ENCODE data around the gene PCDHB6.
"Not testable (repeated sequence)": the region's sequence is repeated elsewhere in the genome, so short reads cannot be mapped to it uniquely, and the experiment has no call there.

Gene PCDHB6

DNA sequence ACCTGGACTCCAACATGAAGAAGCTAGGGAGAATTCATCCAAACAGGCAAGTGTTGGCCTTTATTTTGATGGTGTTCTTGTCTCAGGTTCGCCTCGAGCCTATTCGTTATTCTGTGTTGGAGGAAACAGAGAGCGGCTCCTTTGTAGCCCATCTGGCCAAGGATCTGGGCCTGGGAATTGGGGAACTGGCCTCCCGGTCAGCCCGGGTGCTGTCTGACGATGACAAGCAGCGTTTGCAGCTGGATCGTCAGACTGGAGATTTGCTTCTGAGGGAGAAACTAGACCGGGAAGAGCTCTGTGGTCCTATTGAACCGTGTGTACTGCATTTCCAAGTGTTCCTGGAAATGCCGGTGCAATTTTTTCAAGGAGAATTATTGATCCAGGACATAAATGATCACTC lies 27.9 kb upstream of the PCDHB6 start:
- no peaks in the 10 kb centered on the region for H3K27me3 ChIP-seq (replicated peaks; ENCODE audit: insufficient read depth, low read length)
- no peaks in the 10 kb centered on the region for H3K36me3 ChIP-seq (replicated peaks; ENCODE audit: insufficient read depth, low read length)
- no peaks in the 10 kb centered on the region for H3K79me2 ChIP-seq (ENCODE audit: low read length)
- H4K20me1 ChIP-seq (ENCODE audit: insufficient read depth, low read length) = no peaks in the 10 kb centered on the region
- no peak for TF ChIP-seq EZH2phosphoT487 (IDR thresholded peaks at IDR 0.05; ENCODE audit: low read length)
- TF ChIP-seq CTCF (IDR thresholded peaks at IDR 0.05; ENCODE audit: low read length) = no peak
- no peak for TF ChIP-seq EZH2 (optimal IDR thresholded peaks at IDR 0.05; ENCODE audit: low read depth, low read length)
- no peak overlapping the region for H3K4me3 ChIP-seq (ENCODE audit: low read length)
- no peaks in the 10 kb centered on the region for H3F3A ChIP-seq (ENCODE audit: insufficient read depth, low read length)
- no peaks in the 10 kb centered on the region for H3K4me1 ChIP-seq (ENCODE audit: low read length)
- DNase-seq = no peak
- H3K9me2 ChIP-seq (replicated peaks; ENCODE audit: insufficient read depth, low read length) = no peaks in the 10 kb centered on the region
- H3K9me3 ChIP-seq (replicated peaks; ENCODE audit: insufficient read depth, low read length) = no peaks in the 10 kb centered on the region; the same call in 1 of the 2 replicates
- no peak overlapping the region for H3K9ac ChIP-seq (ENCODE audit: low read length)
- no peak overlapping the region for H3K27ac ChIP-seq (ENCODE audit: low read length)
- H3K4me2 ChIP-seq (ENCODE audit: low read depth, low read length) = no peak overlapping the region
- H2AFZ ChIP-seq (ENCODE audit: low read length) = no peak overlapping the region

GRCh38 chr5:141123396-141124135 lies 26.3 kb upstream of the PCDHB6 start:
- not testable (repeated sequence) for H3K27me3 ChIP-seq (replicated peaks; ENCODE audit: insufficient read depth, low read length); H3K9ac ChIP-seq (ENCODE audit: low read length); H4K20me1 ChIP-seq (ENCODE audit: insufficient read depth, low read length); H3F3A ChIP-seq (ENCODE audit: insufficient read depth, low read length); H3K36me3 ChIP-seq (replicated peaks; ENCODE audit: insufficient read depth, low read length); H3K79me2 ChIP-seq (ENCODE audit: low read length); H3K27ac ChIP-seq (ENCODE audit: low read length); H3K4me2 ChIP-seq (ENCODE audit: low read depth, low read length); H3K9me3 ChIP-seq (replicated peaks; ENCODE audit: insufficient read depth, low read length); H3K9me2 ChIP-seq (replicated peaks; ENCODE audit: insufficient read depth, low read length); H3K4me3 ChIP-seq (ENCODE audit: low read length); H2AFZ ChIP-seq (ENCODE audit: low read length); H3K4me1 ChIP-seq (ENCODE audit: low read length); DNase-seq

DNA sequence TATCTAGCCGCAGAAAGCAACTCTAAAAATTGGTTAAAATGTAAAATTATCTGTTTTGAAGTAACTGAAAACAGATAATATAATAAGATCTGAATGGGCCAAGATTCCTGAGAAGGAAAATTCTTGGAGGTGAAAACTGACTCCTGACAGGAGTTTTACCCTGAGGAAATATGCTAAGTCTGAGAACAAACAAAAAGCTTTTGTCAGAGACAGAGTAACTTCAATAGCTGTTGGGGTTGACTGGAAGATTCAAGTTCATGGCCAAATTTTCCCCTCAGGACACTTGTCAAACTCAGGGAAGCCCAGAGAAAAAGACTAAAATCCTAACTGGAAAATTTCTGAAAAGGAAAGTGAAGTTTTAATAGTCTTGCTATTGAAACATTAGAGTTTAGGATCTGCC lies 22.6 kb upstream of the PCDHB6 start:
- Histone ChIP-seq H4K20me1 (ENCODE audit: insufficient read depth, low read length) (no peaks in the 10 kb centered on the region), H3K4me3 (ENCODE audit: low read length) (no peak overlapping the region), H3K36me3 (replicated peaks; ENCODE audit: insufficient read depth, low read length) (no peaks in the 10 kb centered on the region), H3K9me2 (replicated peaks; ENCODE audit: insufficient read depth, low read length) (no peaks in the 10 kb centered on the region), H3K4me2 (ENCODE audit: low read depth, low read length) (no peak overlapping the region), H3K9ac (ENCODE audit: low read length) (no peak overlapping the region), H3K4me1 (ENCODE audit: low read length) (no peaks in the 10 kb centered on the region), H3F3A (ENCODE audit: insufficient read depth, low read length) (no peaks in the 10 kb centered on the region), H3K27me3 (replicated peaks; ENCODE audit: insufficient read depth, low read length) (no peaks in the 10 kb centered on the region), H3K79me2 (ENCODE audit: low read length) (no peaks in the 10 kb centered on the region), H2AFZ (ENCODE audit: low read length) (no peak overlapping the region), H3K9me3 (replicated peaks; ENCODE audit: insufficient read depth, low read length) (no peaks in the 10 kb centered on the region; the same call in 1 of the 2 replicates), H3K27ac (ENCODE audit: low read length) (no peak overlapping the region)
- DNase-seq = no peak
- TF ChIP-seq CTCF (IDR thresholded peaks at IDR 0.05; ENCODE audit: low read length) = no peak
- no peak for TF ChIP-seq EZH2phosphoT487 (IDR thresholded peaks at IDR 0.05; ENCODE audit: low read length)
- no peak for TF ChIP-seq EZH2 (optimal IDR thresholded peaks at IDR 0.05; ENCODE audit: low read depth, low read length)

DNA sequence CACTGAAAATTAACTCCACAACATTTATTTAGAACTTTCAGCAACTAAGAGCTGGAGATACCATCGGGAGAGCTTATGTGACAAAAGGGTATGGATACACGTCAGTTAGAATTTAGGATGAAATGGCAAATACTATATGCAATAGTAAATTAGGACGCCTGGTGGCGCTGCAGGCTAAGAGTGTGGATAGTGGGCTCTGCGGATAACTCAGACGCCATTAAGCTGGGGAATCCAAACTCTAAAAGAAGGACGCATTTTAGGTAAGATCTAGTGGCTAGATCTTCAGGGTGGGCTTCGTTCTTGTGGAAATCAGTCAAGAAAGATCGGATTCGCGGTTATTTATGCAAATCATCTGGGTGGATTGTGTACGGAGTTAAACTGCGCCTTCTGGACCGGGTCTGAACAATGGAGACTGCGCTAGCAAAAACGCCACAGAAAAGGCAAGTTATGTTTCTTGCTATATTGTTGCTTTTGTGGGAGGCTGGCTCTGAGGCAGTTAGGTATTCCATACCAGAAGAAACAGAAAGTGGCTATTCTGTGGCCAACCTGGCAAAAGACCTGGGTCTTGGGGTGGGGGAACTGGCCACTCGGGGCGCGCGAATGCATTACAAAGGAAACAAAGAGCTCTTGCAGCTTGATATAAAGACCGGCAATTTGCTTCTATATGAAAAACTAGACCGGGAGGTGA lies 14.7 kb upstream of the PCDHB6 start, which contains the start of gene PCDHB5:
TSS of gene PCDHB5 (plus strand) at position 177 of the 688 bp plus-strand sequence. CDS start at position 406, 229 bp downstream.
- no peak within 1 kb of the TSS for H3K27ac ChIP-seq (ENCODE audit: low read length)
- no peaks in the 10 kb centered on the region for H3K36me3 ChIP-seq (replicated peaks; ENCODE audit: insufficient read depth, low read length)
- H4K20me1 ChIP-seq (ENCODE audit: insufficient read depth, low read length) = no peaks in the 10 kb centered on the region
- H3K4me1 ChIP-seq (ENCODE audit: low read length) = no peaks in the 10 kb centered on the region
- H3K4me2 ChIP-seq (ENCODE audit: low read depth, low read length) = no peak within 1 kb of the TSS
- no peaks in the 10 kb centered on the region for H3K27me3 ChIP-seq (replicated peaks; ENCODE audit: insufficient read depth, low read length)
- H3K9me3 ChIP-seq (replicated peaks; ENCODE audit: insufficient read depth, low read length) = no peaks in the 10 kb centered on the region
- DNase-seq = no peak
- no peak within 1 kb of the TSS for H3K4me3 ChIP-seq (ENCODE audit: low read length)
- H3F3A ChIP-seq (ENCODE audit: insufficient read depth, low read length) = no peaks in the 10 kb centered on the region
- no peaks in the 10 kb centered on the region for H3K9me2 ChIP-seq (replicated peaks; ENCODE audit: insufficient read depth, low read length)
- no peak within 1 kb of the TSS for H3K9ac ChIP-seq (ENCODE audit: low read length)
- no peaks in the 10 kb centered on the region for H3K79me2 ChIP-seq (ENCODE audit: low read length)
- no peak for TF ChIP-seq EZH2 (optimal IDR thresholded peaks at IDR 0.05; ENCODE audit: low read depth, low read length)
- TF ChIP-seq CTCF (IDR thresholded peaks at IDR 0.05; ENCODE audit: low read length) = peak; percentile 12
- TF ChIP-seq EZH2phosphoT487 (IDR thresholded peaks at IDR 0.05; ENCODE audit: low read length) = no peak
- H2AFZ ChIP-seq (ENCODE audit: low read length) = no peak within 1 kb of the TSS

All from MM.1S (cell line).